Liver (tissue), 9 donors: Measurements from ENCODE around the gene AAGAB. TPM values are rescaled to one million over a fixed set of nuclear protein-coding genes. Genes with fewer than 3 reads are reported as not detected.

Source experiments
- DNase-seq: peaks from one replicate; pipeline ENCODE4 v3.0.0-alpha.2; 2017; ENCODE audit warnings: low spot score
- H3K27ac ChIP-seq, 2 donors: one replicate each; pipeline ENCODE4 v1.7.0; 2013; ENCODE audit warnings: inconsistent platforms in 2 of 2, low read length in 2 of 2, control low read depth in 1 of 2, low read depth in 1 of 2, mild to moderate bottlenecking in 1 of 2
- H3K27me3 ChIP-seq, 4 donors: one replicate each; pipeline versions ENCODE4 v1.6.1 to v1.7.0; 2013; ENCODE audit warnings: low read length in 3 of 4, inconsistent platforms in 1 of 4, mild to moderate bottlenecking in 1 of 4, moderate library complexity in 1 of 4; ENCODE audit not compliant: control insufficient read depth in 4 of 4, insufficient read depth in 4 of 4
- H3K36me3 ChIP-seq, 4 donors: one replicate each; pipeline versions ENCODE4 v1.6.1 to v1.7.0; 2013; ENCODE audit warnings: low read length in 3 of 4, mild to moderate bottlenecking in 3 of 4, low read depth in 1 of 4, moderate library complexity in 1 of 4; ENCODE audit not compliant: control insufficient read depth in 4 of 4, insufficient read depth in 3 of 4
- H3K4me1 ChIP-seq, 4 donors: one replicate each; pipeline versions ENCODE4 v1.6.1 to v1.7.0; 2013; ENCODE audit warnings: low read length in 3 of 4, mild to moderate bottlenecking in 3 of 4, moderate library complexity in 1 of 4; ENCODE audit not compliant: control insufficient read depth in 4 of 4, insufficient read depth in 4 of 4
- H3K4me3 ChIP-seq, 3 donors: one replicate each; pipeline versions ENCODE4 v1.6.1 to v1.7.0; 2013; ENCODE audit warnings: low read length in 3 of 3, control low read depth in 1 of 3, low read depth in 1 of 3, mild to moderate bottlenecking in 1 of 3
- H3K9ac ChIP-seq, 2 donors: one replicate each; pipeline ENCODE4 v1.7.0; 2013; ENCODE audit warnings: low read length in 2 of 2, mild to moderate bottlenecking in 2 of 2, moderate library complexity in 2 of 2, control low read depth in 1 of 2, low read depth in 1 of 2
- H3K9me3 ChIP-seq, 4 donors: one replicate each; pipeline versions ENCODE4 v1.6.1 to v1.7.0; 2013; ENCODE audit warnings: low read length in 3 of 4; ENCODE audit not compliant: control insufficient read depth in 4 of 4
- EGR1 ChIP-seq, 2 donors: IDR thresholded peaks; 2 replicates each; pipeline ENCODE4 v1.6.1; 2016 to 2018; ENCODE audit warnings: antibody characterized with exemption in 2 of 2, low read depth in 2 of 2
- FOXA2 ChIP-seq: IDR thresholded peaks from 2 replicates; pipeline ENCODE4 v1.6.1; 2016; ENCODE audit warnings: antibody characterized with exemption
- GABPA ChIP-seq, 2 donors: IDR thresholded peaks in 1 of 2; conservative IDR thresholded peaks in 1 of 2; 2 replicates each; pipeline ENCODE4 v1.6.1; 2016; ENCODE audit warnings: antibody characterized with exemption in 2 of 2, mild to moderate bottlenecking in 1 of 2, moderate library complexity in 1 of 2
- MAX ChIP-seq: IDR thresholded peaks from 2 replicates; pipeline ENCODE4 v1.6.1; 2016; ENCODE audit warnings: antibody characterized with exemption
- NR2F2 ChIP-seq: IDR thresholded peaks from 2 replicates; pipeline ENCODE4 v1.6.1; 2016; ENCODE audit warnings: antibody characterized with exemption
- RXRA ChIP-seq, 2 donors: IDR thresholded peaks; 2 replicates each; pipeline ENCODE4 v1.6.1; 2017 to 2018; ENCODE audit warnings: antibody characterized with exemption in 2 of 2, mild to moderate bottlenecking in 1 of 2
- TAF1 ChIP-seq: conservative IDR thresholded peaks from 2 replicates; pipeline ENCODE4 v1.6.1; 2016; ENCODE audit warnings: antibody characterized with exemption, mild to moderate bottlenecking
- YY1 ChIP-seq: IDR thresholded peaks from 2 replicates; pipeline ENCODE4 v1.6.1; 2016; ENCODE audit warnings: antibody characterized with exemption, mild to moderate bottlenecking
- ZBTB33 ChIP-seq: IDR thresholded peaks from 2 replicates; pipeline ENCODE4 v1.6.1; 2016; ENCODE audit warnings: antibody characterized with exemption
- WGBS: extraction: QIAGEN DNeasy Blood & Tissue Kit; methylation state at CpG from one replicate; pipeline ENCODE4 v1.1.7; 2013; 5-methylcytosine and 5-hydroxymethylcytosine counted together
- polyA plus RNA-seq, 2 donors: library from polyadenylated mRNA; stranded (reverse) in 1 of 2; unstranded in 1 of 2; fragments of 200-250 nt in 1 of 2; fragments of >200 nt in 1 of 2; fragmentation: Nextera tagmentation in 1 of 2; extraction: Ambion mirVana in 1 of 2; gene quantifications; one replicate each; pipeline versions ENCODE4 v1.2.1 to v1.2.3, GENCODE V29; 2013 to 2015
- total RNA-seq, 2 donors: library from RNA; depleted of rRNA; stranded (reverse); fragments of >200 nt; gene quantifications; one replicate each; pipeline ENCODE4 v1.2.3, GENCODE V29; 2014
- TF ChIP-seq, protein P1 (sequence below): IDR thresholded peaks from 2 replicates; pipeline ENCODE4 v1.6.1; 2016; ENCODE audit warnings: antibody characterized with exemption, mild to moderate bottlenecking
- donor health status: healthy.
- donor health status: healthy.
- donor health status: healthy.
- donor health status: healthy.
- donor health status: healthy.

Gene AAGAB
- total and polyA plus RNA-seq, 4 donors = 3.6 to 22.3 (median 13.0) TPM

DNA sequence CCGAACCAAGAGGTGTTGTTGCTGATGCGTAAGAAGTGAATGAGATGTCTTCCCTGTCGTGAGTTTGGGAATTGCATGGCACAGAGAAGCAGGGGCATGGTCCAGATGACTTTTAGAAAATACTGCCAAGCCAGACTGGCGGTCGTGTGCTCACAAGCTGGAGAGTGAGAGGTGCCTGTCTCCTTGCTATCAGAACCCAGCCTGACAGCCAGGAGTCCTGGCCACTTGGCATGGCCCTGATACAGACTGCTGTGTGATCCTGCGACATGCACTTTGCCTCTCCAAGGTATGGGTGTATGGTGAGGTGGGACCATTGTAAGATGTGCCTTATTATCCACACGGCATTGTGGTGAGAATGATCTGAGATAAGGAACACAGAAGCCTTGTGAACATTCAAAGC lies 96.1 kb downstream of the AAGAB start (continued):
- no peak for TF ChIP-seq TAF1
- TF ChIP-seq NR2F2 = no peak

DNA sequence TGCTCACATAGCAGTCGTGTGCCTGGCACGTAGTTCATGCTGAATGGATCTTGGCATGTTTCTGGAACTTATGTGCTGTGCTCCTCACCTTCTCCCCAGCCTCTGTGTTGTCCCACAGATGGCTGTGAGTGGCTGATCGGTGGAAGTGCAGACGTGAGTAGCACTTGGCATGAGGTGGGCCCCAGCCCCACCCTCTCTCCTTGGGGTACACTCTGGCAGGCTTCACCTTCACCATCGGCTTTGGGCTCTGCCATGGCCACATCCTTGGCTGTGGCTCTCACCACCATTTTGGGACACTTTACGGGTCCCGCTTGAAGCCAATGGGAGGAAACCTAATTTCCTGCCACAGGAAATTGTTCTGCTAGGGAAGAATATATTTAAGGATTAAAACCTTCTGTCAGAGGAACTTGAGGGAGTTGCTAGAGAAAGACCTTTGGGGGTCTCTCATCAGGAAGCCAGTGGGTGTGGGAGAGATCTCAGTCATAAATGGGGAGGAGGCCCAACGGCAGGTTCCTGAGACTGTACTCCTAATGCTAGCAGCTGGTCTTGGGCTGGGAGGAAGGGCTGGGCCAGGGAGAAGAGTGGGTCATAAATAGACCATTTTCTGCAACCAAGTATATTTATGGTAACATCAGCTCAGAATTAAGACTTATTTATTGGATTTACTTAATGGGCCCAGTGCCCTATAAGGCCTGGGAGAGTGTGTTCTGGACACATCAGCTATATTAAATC lies 96.8 kb downstream of the AAGAB start:
- 84% methylated on average over 8 of the region's 8 CpGs for whole genome bisulfite sequencing
- H3K9ac ChIP-seq = no peak overlapping the region
- H3K9me3 ChIP-seq = no peaks in the 10 kb centered on the region
- no peak overlapping the region for H3K27ac ChIP-seq
- H3K36me3 ChIP-seq = peaks cover 0 to 3% (median 0%) of the 10 kb centered on the region in 4 donors
- no peak for DNase-seq
- no peaks in the 10 kb centered on the region for H3K4me1 ChIP-seq
- H3K4me3 ChIP-seq = no peak overlapping the region
- no peaks in the 10 kb centered on the region for H3K27me3 ChIP-seq
- TF ChIP-seq ZBTB33 = no peak
- TF ChIP-seq NR2F2 = no peak
- TF ChIP-seq YY1 = no peak

GRCh38 chr15:67156834-67157233 lies 97.6 kb downstream of the AAGAB start:
- WGBS = 99% methylated on average over 3 of the region's 3 CpGs
- Histone ChIP-seq H3K4me1 (no peaks in the 10 kb centered on the region), H3K27me3 (no peaks in the 10 kb centered on the region), H3K4me3 (no peak overlapping the region), H3K36me3 (peaks cover 0 to 3% (median 0%) of the 10 kb centered on the region in 4 donors), H3K9ac (no peak overlapping the region), H3K9me3 (no peaks in the 10 kb centered on the region), H3K27ac (no peak overlapping the region)
- TF ChIP-seq, protein P1, sequence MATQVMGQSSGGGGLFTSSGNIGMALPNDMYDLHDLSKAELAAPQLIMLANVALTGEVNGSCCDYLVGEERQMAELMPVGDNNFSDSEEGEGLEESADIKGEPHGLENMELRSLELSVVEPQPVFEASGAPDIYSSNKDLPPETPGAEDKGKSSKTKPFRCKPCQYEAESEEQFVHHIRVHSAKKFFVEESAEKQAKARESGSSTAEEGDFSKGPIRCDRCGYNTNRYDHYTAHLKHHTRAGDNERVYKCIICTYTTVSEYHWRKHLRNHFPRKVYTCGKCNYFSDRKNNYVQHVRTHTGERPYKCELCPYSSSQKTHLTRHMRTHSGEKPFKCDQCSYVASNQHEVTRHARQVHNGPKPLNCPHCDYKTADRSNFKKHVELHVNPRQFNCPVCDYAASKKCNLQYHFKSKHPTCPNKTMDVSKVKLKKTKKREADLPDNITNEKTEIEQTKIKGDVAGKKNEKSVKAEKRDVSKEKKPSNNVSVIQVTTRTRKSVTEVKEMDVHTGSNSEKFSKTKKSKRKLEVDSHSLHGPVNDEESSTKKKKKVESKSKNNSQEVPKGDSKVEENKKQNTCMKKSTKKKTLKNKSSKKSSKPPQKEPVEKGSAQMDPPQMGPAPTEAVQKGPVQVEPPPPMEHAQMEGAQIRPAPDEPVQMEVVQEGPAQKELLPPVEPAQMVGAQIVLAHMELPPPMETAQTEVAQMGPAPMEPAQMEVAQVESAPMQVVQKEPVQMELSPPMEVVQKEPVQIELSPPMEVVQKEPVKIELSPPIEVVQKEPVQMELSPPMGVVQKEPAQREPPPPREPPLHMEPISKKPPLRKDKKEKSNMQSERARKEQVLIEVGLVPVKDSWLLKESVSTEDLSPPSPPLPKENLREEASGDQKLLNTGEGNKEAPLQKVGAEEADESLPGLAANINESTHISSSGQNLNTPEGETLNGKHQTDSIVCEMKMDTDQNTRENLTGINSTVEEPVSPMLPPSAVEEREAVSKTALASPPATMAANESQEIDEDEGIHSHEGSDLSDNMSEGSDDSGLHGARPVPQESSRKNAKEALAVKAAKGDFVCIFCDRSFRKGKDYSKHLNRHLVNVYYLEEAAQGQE = no peak
- TF ChIP-seq RXRA (IDR thresholded peaks at IDR 0.05) (no peak), EGR1 (IDR thresholded peaks at IDR 0.05; ENCODE audit: low read depth in 2 of 2) (no peak), MAX (no peak), FOXA2 (no peak), GABPA (IDR thresholded peaks at IDR 0.05 in 1 of 2, conservative IDR thresholded peaks at IDR 0.05 in 1 of 2) (no peak), TAF1 (no peak), ZBTB33 (no peak)
- no peak for DNase-seq
